GM19351 (cell line): ENCODE data around the gene UNC13D.
"Not testable (repeated sequence)": the region's sequence is repeated elsewhere in the genome, so short reads cannot be mapped to it uniquely, and the experiment has no call there.

Source experiments
- ATAC-seq: cut with Tn5 transposase; IDR thresholded peaks from one replicate; pipeline ENCODE4 v1.9.1; 2021; ENCODE audit warnings: mild to moderate bottlenecking, moderate library complexity; ENCODE audit not compliant: unreplicated experiment

The UNC13D gene

GRCh38 chr17:75853433-75853832 is 9.2 kb upstream of the UNC13D start:
- no peak for ATAC-seq

GRCh38 chr17:75851693-75851991 is 7.4 kb upstream of the UNC13D start:
- ATAC-seq = not testable (repeated sequence)

DNA sequence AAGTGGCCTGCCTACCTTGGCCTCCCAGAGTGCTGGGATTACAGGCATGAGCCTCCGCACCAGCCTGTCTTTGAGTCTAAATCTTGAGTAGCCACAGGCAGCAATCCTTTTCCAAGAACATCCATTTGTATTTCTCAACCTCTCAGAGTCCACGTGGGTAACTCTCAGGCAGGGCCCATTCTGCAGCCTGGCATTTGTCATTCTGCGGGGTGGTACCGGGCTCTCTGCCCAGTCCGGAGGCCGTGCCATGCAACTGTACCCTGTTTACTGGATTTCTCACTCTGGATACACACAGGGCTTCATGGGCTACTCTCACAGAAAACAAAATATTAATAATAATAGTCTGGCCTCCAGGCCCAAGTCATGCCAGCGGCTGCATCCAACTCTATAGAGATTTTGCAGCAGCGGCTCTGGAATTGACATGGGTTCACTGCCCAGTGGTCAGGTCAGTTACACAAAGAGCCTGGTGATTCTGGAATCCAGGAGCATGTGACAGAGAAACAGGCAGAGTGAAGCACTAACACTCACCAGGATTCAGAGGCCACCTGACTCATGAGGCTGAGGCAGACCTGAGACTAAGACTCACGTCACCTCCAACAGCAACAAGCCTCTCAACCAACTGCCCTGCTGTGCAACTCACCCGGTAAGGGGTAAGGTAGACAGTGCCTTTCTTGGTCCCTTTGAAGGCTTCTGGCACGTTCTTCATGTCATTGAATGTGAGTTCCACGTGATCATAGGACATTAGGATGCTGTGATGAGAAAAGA is 6.9 kb upstream of the UNC13D start:
- ATAC-seq = no peak

GRCh38 chr17:75849724-75850123 is 5.5 kb upstream of the UNC13D start:
- ATAC-seq = no peak

DNA sequence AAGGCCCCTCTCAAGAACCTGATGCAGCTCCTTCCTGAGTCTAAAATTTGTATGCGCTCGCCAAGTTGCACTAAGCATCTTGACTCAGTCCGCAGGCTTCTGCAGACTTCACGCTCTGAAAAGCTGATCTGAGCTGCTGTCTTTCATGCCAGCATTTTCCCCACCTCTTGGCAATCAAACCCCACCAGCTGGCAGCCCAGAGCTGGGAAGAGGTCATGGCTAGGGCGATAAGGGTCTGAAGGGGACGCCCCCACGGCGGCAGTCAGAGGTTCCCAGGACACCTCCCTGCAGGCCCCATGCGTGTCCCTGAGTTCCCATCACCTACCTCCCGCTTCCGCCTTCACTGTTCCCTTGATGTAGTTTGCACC is 5.1 kb upstream of the UNC13D start:
- no peak for ATAC-seq

- ATAC-seq = no peak
Observed at GRCh38 chr17:75848523-75849278, 4.5 kb upstream of the UNC13D start.

GRCh38 chr17:75847614-75848522 is 3.7 kb upstream of the UNC13D start:
- no peak for ATAC-seq

GRCh38 chr17:75846692-75847613 is 2.7 kb upstream of the UNC13D start:
- ATAC-seq = no peak

GRCh38 chr17:75845933-75846691 is 1.9 kb upstream of the UNC13D start:
- no peak for ATAC-seq

- peak; percentile 77 for ATAC-seq
Observed at GRCh38 chr17:75845058-75845711, 981 bp upstream of the UNC13D start.

DNA sequence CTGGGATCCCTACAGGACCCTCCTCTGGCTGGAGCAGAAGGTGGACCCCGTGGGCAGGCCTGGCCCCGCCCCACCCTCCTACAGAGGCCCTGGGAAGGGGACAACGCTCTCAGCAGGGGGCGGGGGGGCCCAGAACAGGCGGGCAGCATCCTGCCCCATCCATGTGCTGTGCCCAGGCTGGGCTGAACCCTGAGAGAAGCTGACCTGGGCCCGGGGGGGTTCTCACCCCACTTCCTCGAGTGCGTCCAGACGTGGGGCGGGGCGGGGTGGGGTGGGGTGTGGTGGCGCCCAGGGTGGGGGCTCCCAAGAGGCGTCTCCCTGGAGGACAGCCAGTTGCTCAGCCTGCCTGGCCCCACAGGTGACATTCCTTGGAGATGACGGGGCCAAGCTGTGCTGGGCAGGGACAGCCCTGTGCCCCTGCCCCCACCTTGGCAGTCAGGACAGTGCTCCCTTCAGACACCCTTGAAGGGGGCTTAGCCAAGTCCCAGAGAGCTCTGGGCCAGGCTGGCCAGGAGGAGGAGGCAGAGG is 390 bp upstream of the UNC13D start:
- ATAC-seq = peak; percentile 7

DNA sequence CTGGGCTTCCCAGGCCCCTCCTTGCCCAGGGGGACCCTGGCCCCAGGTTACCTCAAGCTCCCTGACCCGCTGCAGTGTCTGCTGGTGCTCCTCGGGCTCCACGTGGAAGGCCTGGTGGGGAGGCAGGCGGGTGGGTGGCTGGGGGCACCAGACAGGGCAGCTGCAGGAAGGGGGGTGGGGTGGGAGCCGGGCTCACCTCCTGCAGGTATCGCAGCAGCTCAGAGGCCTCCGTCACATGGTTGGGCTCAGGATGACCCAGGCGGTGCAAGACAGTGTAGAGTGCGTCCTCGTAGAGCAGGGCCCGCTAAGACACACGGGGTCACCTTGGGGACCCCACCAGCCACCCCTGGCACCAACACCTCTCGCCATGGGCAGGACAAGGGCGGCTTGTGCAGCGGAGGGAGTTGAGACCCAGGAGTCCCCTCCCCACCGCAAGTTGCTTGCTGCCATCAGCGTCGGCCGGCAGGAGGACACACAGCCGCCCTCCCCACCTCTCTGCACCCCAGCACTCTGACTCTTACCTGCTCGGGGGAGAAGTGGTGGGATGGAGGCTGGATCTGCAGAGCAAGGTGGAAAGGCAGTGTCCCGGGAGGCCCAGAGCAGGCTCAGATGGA is 1.1 kb downstream of the UNC13D start:
- ATAC-seq = no peak

- ATAC-seq = no peak
Observed at GRCh38 chr17:75842411-75842810, 1.8 kb downstream of the UNC13D start.

DNA sequence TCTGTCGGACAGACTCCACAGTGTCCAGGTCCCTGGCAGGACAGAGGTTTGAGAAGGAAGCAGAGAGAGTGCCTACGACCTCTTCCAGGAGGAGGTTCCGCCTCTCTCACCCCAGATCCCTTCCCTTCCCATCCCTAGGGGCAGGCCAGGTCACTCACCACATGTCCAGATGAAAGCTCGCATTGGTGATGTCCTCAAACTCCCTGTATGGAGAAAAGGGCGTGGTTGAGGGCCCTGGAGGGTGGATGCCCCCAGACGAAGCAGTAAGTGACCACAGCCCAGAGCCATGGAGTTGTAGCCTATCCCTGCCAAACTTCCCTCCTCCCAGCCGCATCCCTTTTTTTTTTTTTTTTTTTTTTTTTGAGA is 3.4 kb downstream of the UNC13D start:
- ATAC-seq = no peak

- ATAC-seq = no peak
Observed at GRCh38 chr17:75839942-75840798, 4.0 kb downstream of the UNC13D start.

GRCh38 chr17:75838410-75838809 is 5.8 kb downstream of the UNC13D start:
- no peak for ATAC-seq

DNA sequence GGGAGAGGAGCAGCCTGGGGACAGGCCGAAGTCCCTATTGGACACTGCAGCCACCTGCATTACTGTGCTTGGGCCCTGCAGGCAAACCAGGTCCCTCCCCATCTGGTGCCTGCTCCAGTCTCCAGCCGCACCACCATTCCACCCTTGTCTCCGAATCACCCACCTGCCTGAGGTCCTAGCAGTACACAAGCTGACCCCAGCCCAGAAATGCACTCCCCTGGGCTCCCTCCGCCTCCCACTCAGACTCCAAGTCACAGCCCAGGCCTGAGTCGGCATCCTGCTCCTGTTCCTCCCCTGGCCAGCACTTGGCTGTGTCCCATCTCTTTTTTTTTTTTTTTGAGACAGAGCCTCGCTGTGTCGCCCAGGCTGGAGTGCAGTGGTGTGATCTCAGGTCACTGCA is 6.3 kb downstream of the UNC13D start:
- ATAC-seq = no peak

- no peak for ATAC-seq
Observed at GRCh38 chr17:75836605-75837004, 7.6 kb downstream of the UNC13D start.
